T47D (cell line): ENCODE results near the gene ABCB10.

Experiments used
- DNase-seq, 2 experiments: peaks; one replicate each; pipeline versions ENCODE4 v3.0.0 to v3.0.0-alpha.2; 2011 to 2012; ENCODE audit warnings: low read depth in 1 of 2, low spot score in 1 of 2
- JUND ChIP-seq: IDR thresholded peaks from 2 replicates; pipeline ENCODE4 v1.6.1; 2012; ENCODE audit warnings: low read depth
- in situ Hi-C: cut with HindIII; loops from 2 replicates; pipeline ENCODE4 v1.10.0; 2016; ENCODE audit warnings: low sequenced_read_pairs, low pct_unique_long_range_greater_than_20kb

ABCB10 gene

DNA sequence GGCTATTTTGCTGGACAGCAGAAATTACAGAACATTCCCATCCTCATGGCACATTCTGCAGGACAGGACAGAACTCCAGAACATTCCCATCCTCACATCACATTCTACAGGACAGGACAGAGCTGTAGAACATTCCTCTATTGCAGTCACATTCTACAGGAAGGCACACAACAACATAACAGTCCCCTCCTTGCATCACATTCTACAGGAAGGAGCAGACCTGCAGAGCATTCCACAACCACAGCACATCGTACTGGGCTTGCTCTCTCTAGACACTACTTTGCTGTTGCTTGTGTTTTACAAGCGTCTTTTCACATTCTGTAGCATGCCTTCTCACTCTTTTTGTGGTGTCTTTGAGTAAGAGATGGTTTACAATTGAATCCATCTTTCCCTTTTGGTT is 26.8 kb upstream of the ABCB10 start:
- in situ Hi-C loops = no loop called here
- peak in 1 of 2 experiments; percentile 11 for DNase-seq
- no peak for TF ChIP-seq JUND

GRCh38 chr1:229582715-229583114 is 24.2 kb upstream of the ABCB10 start:
- in situ Hi-C loops = no loop called here
- DNase-seq = no peak
- TF ChIP-seq JUND = no peak

DNA sequence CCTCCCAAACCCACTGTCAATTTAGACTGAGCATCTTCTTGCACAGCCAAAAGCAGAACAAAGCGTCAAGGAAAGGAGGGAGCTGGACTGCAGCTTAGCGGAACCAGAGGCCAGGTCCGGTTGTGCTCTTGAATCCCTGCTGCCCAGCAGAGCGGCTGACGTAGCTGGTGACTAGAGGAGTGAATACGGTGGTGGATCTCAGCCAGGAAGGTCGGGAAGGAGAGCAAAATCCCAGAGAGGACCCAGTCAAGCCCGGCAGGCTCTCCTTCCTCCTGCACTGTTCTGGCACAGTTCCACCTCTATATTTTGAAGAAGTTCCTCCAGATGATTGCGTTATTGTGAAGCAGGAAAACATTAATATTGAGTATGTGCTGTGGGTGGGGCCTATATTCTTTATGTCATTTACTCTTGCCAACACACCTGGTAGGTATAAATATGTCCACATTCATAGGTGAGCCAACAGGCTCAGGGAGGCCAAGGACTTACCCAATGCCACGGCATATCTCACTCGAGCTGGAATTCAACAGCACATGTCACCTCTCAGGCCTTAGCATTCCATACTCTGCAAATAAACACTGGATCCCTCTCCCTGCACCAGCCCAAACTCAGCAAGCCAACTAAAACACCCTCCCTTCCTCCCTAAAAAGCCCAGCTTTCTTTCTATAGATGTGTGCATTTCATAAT is 23.6 kb upstream of the ABCB10 start:
- DNase-seq = peak in 1 of 2 experiments; percentile 68
- TF ChIP-seq JUND = no peak
- in situ Hi-C loops = no loop called here

GRCh38 chr1:229581485-229581884 is 23.0 kb upstream of the ABCB10 start:
- in situ Hi-C loops = no loop called here
- TF ChIP-seq JUND = no peak

GRCh38 chr1:229579059-229579673 is 20.7 kb upstream of the ABCB10 start:
- TF ChIP-seq JUND = no peak
- no peak for DNase-seq
- in situ Hi-C loops = no loop called here

More at GRCh38 chr1:229581485-229581884, 23.0 kb upstream of the ABCB10 start:
- DNase-seq = no peak

DNA sequence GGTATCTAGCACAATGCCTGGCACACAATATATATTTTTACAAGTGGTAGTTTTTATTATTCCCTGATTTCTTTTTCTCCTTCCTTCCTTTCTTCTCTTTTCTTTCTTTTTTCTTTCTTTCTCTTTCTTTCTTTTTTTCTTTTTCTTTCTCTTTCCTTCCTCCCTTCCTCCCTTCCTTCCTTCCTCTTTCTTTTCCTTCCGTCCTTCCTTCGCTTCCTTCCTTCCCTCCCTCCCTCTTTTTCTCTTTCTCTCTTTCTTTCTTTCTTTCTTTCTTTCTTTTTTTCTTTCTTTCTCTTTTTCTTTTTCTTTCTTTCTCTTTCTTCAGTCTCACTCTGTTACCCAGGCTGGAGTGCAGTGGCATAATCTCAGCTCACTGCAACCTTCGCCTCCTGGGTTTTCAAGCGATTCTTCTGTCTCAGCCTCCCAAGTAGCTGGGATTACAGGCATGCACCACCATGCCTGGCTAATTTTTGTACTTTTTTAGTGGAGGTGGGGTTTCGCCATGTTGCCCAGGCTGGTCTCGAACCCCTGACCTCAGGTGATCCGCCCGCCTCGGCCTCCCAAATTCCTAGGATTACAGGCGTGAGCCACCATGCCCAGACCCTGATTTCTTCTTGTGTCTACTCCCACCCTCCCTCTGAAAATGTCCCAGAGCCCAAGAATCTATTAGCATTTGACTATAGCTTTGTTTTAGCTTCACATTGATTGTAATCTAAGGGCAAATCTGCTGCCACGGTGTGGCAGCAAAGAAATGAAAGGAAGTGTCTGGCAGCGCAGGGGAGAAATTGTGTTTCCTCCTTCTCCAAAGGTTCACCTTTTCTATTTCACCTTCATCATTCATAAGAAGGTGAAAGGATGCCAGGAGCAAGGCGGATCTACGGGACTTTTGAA is 19.9 kb upstream of the ABCB10 start:
- no peak for TF ChIP-seq JUND
- in situ Hi-C loops = no loop called here
- no peak for DNase-seq

- in situ Hi-C loops = no loop called here
- DNase-seq = no peak
- TF ChIP-seq JUND = no peak
Observed at GRCh38 chr1:229574679-229575442, 16.4 kb upstream of the ABCB10 start.

- DNase-seq = no peak
- in situ Hi-C loops = no loop called here
- no peak for TF ChIP-seq JUND
Observed at GRCh38 chr1:229572286-229572685, 13.8 kb upstream of the ABCB10 start.

- DNase-seq = no peak
- in situ Hi-C loops = no loop called here
- TF ChIP-seq JUND = no peak
Observed at GRCh38 chr1:229570891-229571516, 12.5 kb upstream of the ABCB10 start.

- DNase-seq = no peak
- no peak for TF ChIP-seq JUND
- in situ Hi-C loops = no loop called here
Observed at GRCh38 chr1:229570305-229570704, 11.8 kb upstream of the ABCB10 start.

- DNase-seq = no peak
- in situ Hi-C loops = no loop called here
- TF ChIP-seq JUND = no peak
Observed at GRCh38 chr1:229567109-229567868, 8.8 kb upstream of the ABCB10 start.

GRCh38 chr1:229563701-229564100 is 5.2 kb upstream of the ABCB10 start:
- DNase-seq = no peak
- no peak for TF ChIP-seq JUND

More at GRCh38 chr1:229563701-229564100, 5.2 kb upstream of the ABCB10 start:
- in situ Hi-C loops = no loop called here
